Mesendoderm (in vitro differentiated cells): ENCODE data around the gene TNNC1.

Experiments used
- DNase-seq: peaks from one replicate; pipeline ENCODE4 v3.0.0; 2013
- H2AK5ac ChIP-seq: 2 replicates; pipeline ENCODE4 v1.6.1; 2013; ENCODE audit warnings: low read length, inconsistent platforms
- H2BK120ac ChIP-seq: 2 replicates; pipeline ENCODE4 v1.6.1; 2013; ENCODE audit warnings: low read depth, mild to moderate bottlenecking, low read length, moderate library complexity, mixed read lengths
- H2BK15ac ChIP-seq: replicated peaks from 2 replicates; pipeline ENCODE4 v1.6.1; 2013; ENCODE audit warnings: low read depth, mild to moderate bottlenecking, moderate library complexity
- H2BK5ac ChIP-seq: 2 replicates; pipeline ENCODE4 v1.6.1; 2013; ENCODE audit warnings: low read length, inconsistent platforms
- H3K18ac ChIP-seq: 2 replicates; pipeline ENCODE4 v1.6.1; 2013; ENCODE audit warnings: mild to moderate bottlenecking, low read length, mixed read lengths
- H3K23ac ChIP-seq: one replicate; pipeline ENCODE4 v1.6.1; 2013; ENCODE audit warnings: low read length
- H3K27ac ChIP-seq: 2 replicates; pipeline ENCODE4 v1.5.1; 2013; ENCODE audit warnings: low read depth, mild to moderate bottlenecking, inconsistent platforms, low read length, moderate library complexity
- H3K27me3 ChIP-seq: 2 replicates; pipeline ENCODE4 v1.6.1; 2013; ENCODE audit warnings: low read length, control low read depth, mild to moderate bottlenecking, inconsistent platforms; ENCODE audit not compliant: insufficient read depth, poor library complexity
- H3K36me3 ChIP-seq: 2 replicates; pipeline ENCODE4 v1.6.1; 2013; ENCODE audit warnings: low read length, inconsistent platforms; ENCODE audit not compliant: control insufficient read depth, insufficient read depth
- H3K4ac ChIP-seq: one replicate; pipeline ENCODE4 v1.6.1; 2013; ENCODE audit warnings: low read depth, mild to moderate bottlenecking, low read length, moderate library complexity
- H3K4me1 ChIP-seq: 2 replicates; pipeline ENCODE4 v1.6.1; 2013; ENCODE audit warnings: low read depth, low read length, inconsistent platforms; ENCODE audit not compliant: control insufficient read depth
- H3K4me2 ChIP-seq: 2 replicates; pipeline ENCODE4 v1.6.1; 2013; ENCODE audit warnings: low read length
- H3K4me3 ChIP-seq: 2 replicates; pipeline ENCODE4 v1.5.1; 2013; ENCODE audit warnings: mild to moderate bottlenecking, low read length
- H3K56ac ChIP-seq: one replicate; pipeline ENCODE4 v1.6.1; 2013; ENCODE audit warnings: low read length
- H3K79me1 ChIP-seq: 2 replicates; pipeline ENCODE4 v1.6.1; 2013; ENCODE audit warnings: low read length, inconsistent platforms
- H3K79me2 ChIP-seq: 2 replicates; pipeline ENCODE4 v1.6.1; 2013; ENCODE audit warnings: mild to moderate bottlenecking, low read length; ENCODE audit not compliant: control insufficient read depth, insufficient read depth
- H3K9ac ChIP-seq: 2 replicates; pipeline ENCODE4 v1.6.1; 2013; ENCODE audit warnings: low read length, inconsistent platforms
- H4K5ac ChIP-seq: one replicate; pipeline ENCODE4 v1.6.1; 2013; ENCODE audit warnings: low read length
- H4K8ac ChIP-seq: one replicate; pipeline ENCODE4 v1.6.1; 2013; ENCODE audit warnings: low read depth, mild to moderate bottlenecking, control low read depth, low read length, moderate library complexity
- WGBS: extraction: QIAGEN DNeasy Blood & Tissue Kit; methylation state at CpG from one replicate; pipeline ENCODE4 v1.1.7; 2013; ENCODE audit warnings: low lambda C conversion rate, missing lambda C conversion rate; ENCODE audit not compliant: insufficient coverage; ENCODE audit errors: extremely low coverage; 5-methylcytosine and 5-hydroxymethylcytosine counted together

TNNC1 gene

DNA sequence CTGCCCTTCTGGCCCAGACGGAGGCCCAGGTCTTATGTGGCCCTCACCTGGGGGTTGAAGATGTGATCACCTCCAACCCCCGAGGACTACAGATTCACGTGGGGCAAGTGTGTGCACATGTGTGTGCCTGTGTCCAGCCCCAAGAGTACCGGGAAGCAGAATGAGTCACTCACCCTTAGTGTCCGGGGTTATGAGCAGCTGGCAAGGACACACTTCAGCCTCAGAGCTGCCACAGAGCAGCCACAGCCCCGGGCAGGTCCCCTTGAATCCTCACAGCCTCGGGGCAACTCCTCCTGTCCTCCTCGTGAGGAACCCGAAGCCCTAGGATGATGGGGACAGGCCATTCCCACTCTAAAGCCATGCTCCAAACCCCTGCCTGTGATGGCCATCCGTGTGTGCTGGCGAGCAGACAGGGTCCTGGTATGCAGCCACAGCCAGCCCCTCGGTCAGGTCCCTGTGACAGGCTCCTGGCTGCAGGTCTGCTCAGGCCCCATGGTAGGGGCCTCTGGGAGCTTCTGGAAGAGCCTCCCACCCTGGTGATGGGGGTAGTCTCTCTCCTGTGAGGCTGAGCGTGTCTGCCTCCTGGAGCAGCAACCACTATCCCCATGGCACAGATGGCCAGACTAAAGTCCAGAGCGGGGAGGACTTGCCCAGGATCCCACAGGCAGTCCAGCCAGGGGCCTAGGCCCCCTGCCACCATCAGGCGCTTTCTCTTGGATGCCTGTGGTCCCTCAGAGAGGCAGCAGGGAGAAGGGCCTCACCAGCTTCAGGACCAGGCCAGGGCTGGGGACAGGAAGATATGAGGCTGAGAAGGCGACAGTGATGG, 42.1 kb upstream of the TNNC1 start:
- no peak overlapping the region for H2BK5ac ChIP-seq
- H3K79me2 ChIP-seq = no peaks in the 10 kb centered on the region
- H3K27ac ChIP-seq = no peak overlapping the region
- no peak overlapping the region for H3K4ac ChIP-seq
- H4K5ac ChIP-seq = no peak overlapping the region
- no peaks in the 10 kb centered on the region for H3K79me1 ChIP-seq
- WGBS = no CpG with 5 or more reads among the region's 16 CpGs
- H2BK15ac ChIP-seq = no peak overlapping the region
- H3K9ac ChIP-seq = no peak overlapping the region
- H3K27me3 ChIP-seq = no peaks in the 10 kb centered on the region
- DNase-seq = no peak
- H3K4me2 ChIP-seq = no peak overlapping the region
- no peaks in the 10 kb centered on the region for H3K4me1 ChIP-seq
- H3K4me3 ChIP-seq = no peak overlapping the region
- no peak overlapping the region for H2BK120ac ChIP-seq
- H3K36me3 ChIP-seq = peaks cover 3% of the 10 kb centered on the region
- H3K18ac ChIP-seq = no peak overlapping the region
- no peak overlapping the region for H4K8ac ChIP-seq
- no peak overlapping the region for H2AK5ac ChIP-seq
- no peak overlapping the region for H3K56ac ChIP-seq
- H3K23ac ChIP-seq = no peak overlapping the region

DNA sequence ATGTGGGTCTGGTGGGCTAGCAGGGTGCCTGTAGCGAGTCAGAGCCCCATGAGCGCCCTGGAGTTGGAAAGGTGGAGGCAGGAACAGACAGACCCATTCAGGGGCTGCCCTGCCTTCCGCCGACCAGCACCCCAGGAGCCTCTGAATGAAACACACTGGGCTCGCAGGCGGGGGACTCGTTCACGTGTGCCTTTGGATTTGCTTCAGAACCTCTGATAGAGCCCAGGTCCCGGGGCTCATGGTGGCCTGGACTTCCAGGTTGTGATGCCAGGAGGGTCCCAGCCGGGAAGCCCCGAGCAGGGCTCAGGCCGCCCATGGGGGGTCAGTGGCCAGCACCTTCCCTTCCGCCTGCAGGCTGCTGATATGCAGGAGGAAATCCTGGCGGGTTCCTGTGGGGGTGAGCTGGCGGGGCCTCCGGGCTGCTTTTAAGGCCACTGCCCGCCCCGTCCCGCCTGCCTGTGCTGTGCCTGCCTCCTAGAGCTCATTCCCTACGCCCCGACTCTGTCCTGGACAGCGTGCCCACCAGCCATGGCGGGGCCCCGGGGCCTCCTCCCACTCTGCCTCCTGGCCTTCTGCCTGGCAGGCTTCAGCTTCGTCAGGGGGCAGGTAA, 41.1 kb upstream of the TNNC1 start, which contains the start of gene STAB1:
STAB1 (plus strand) TSS at position 453 of the 610 bp plus-strand sequence; CDS start at position 529, 76 bp downstream.
- no peak within 1 kb of the TSS for H2BK5ac ChIP-seq
- H2BK120ac ChIP-seq = no peak within 1 kb of the TSS
- no peak within 1 kb of the TSS for H2AK5ac ChIP-seq
- no peak within 1 kb of the TSS for H2BK15ac ChIP-seq
- H3K9ac ChIP-seq = no peak within 1 kb of the TSS
- no peak within 1 kb of the TSS for H3K18ac ChIP-seq
- H3K4me2 ChIP-seq = no peak within 1 kb of the TSS
- no peaks in the 10 kb centered on the region for H3K4me1 ChIP-seq
- H3K79me1 ChIP-seq = no peaks in the 10 kb centered on the region
- H4K5ac ChIP-seq = no peak within 1 kb of the TSS
- H3K79me2 ChIP-seq = no peaks in the 10 kb centered on the region
- no peak within 1 kb of the TSS for H4K8ac ChIP-seq
- WGBS = no CpG with 5 or more reads among the region's 25 CpGs
- DNase-seq = no peak
- H3K36me3 ChIP-seq = peaks cover 3% of the 10 kb centered on the region
- H3K27ac ChIP-seq = no peak within 1 kb of the TSS
- no peak within 1 kb of the TSS for H3K4me3 ChIP-seq
- no peak within 1 kb of the TSS for H3K56ac ChIP-seq
- no peaks in the 10 kb centered on the region for H3K27me3 ChIP-seq
- no peak within 1 kb of the TSS for H3K23ac ChIP-seq
- no peak within 1 kb of the TSS for H3K4ac ChIP-seq

DNA sequence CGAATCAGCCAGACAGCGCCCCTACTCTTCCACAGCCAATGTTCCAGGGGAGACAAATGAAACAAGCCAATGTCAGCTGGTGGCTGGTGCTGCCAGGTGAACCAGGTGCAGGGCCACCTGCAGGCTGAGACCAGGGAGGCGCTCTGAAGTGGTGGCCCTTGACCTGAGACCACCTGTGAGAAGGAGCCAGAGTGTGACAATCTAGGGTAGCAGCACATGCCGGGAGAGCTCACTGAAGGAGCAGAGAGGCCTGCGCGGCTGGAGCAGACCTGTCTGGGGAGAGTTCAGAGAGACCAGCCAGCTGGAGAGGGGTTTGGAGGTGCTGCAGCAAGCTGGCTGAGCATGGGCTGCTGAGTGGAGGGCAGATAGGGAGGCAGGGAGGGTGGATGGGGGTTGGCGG, 40.6 kb upstream of the TNNC1 start:
- no peaks in the 10 kb centered on the region for H3K79me2 ChIP-seq
- H3K56ac ChIP-seq = no peak overlapping the region
- no peaks in the 10 kb centered on the region for H3K4me1 ChIP-seq
- no peak overlapping the region for H3K4ac ChIP-seq
- no peak overlapping the region for H3K4me3 ChIP-seq
- no peak overlapping the region for H4K8ac ChIP-seq
- WGBS = no CpG with 5 or more reads among the region's 7 CpGs
- no peak overlapping the region for H3K9ac ChIP-seq
- no peak overlapping the region for H3K23ac ChIP-seq
- no peak overlapping the region for H2AK5ac ChIP-seq
- H2BK5ac ChIP-seq = no peak overlapping the region
- H2BK15ac ChIP-seq = no peak overlapping the region
- H3K27me3 ChIP-seq = no peaks in the 10 kb centered on the region
- H3K79me1 ChIP-seq = no peaks in the 10 kb centered on the region
- peaks cover 5% of the 10 kb centered on the region for H3K36me3 ChIP-seq
- peak; percentile 10 for DNase-seq
- H2BK120ac ChIP-seq = no peak overlapping the region
- H3K18ac ChIP-seq = no peak overlapping the region
- no peak overlapping the region for H3K4me2 ChIP-seq
- no peak overlapping the region for H3K27ac ChIP-seq
- H4K5ac ChIP-seq = no peak overlapping the region

DNA sequence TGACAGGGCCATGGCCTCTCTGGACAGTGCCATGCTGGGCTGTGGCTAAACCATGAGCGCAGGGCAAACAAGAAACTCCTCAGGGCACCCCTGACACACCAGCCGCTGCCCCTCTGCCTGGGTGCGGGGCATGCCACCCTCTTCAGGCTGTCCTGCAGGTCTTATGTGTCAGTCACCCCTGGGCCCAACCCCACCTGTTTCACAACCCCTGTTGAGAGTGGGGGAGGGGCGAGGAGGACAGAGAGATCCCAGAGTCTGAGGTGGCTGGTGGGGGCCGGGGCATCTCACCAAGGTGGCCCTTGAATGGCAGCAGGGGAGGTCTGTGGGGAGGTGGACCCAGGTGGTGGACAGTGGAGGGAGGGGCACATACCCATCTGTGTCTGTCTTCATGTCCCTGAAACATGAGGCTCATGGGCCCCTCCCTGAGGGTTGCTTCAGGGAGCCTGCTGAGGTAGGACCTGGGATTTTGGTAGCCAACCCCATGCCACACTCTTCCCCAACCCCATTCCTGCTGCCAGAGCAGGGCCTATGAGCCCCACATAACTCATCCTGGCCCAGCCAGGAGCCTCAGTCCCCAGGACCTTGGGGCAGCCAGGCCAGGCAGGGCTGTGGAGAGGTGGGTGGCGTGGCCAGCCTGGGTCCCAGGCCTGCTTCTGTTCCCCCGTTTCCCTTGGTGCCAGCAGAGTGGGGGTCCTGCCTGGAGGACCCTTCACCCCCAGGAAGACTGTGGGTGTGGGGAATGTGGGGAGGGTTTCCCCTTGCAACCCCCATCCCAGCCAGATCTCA, 39.6 kb upstream of the TNNC1 start:
- no peaks in the 10 kb centered on the region for H3K4me1 ChIP-seq
- WGBS = no CpG with 5 or more reads among the region's 7 CpGs
- H3K56ac ChIP-seq = no peak overlapping the region
- DNase-seq = no peak
- no peaks in the 10 kb centered on the region for H3K27me3 ChIP-seq
- no peak overlapping the region for H3K4me2 ChIP-seq
- H3K4me3 ChIP-seq = no peak overlapping the region
- H3K23ac ChIP-seq = no peak overlapping the region
- H3K79me1 ChIP-seq = no peaks in the 10 kb centered on the region
- H3K27ac ChIP-seq = no peak overlapping the region
- no peak overlapping the region for H4K5ac ChIP-seq
- no peak overlapping the region for H2BK120ac ChIP-seq
- H4K8ac ChIP-seq = no peak overlapping the region
- no peak overlapping the region for H2AK5ac ChIP-seq
- H3K79me2 ChIP-seq = no peaks in the 10 kb centered on the region
- H3K4ac ChIP-seq = no peak overlapping the region
- no peak overlapping the region for H3K18ac ChIP-seq
- H2BK5ac ChIP-seq = no peak overlapping the region
- no peak overlapping the region for H3K9ac ChIP-seq
- no peak overlapping the region for H2BK15ac ChIP-seq
- H3K36me3 ChIP-seq = peaks cover 7% of the 10 kb centered on the region

DNA sequence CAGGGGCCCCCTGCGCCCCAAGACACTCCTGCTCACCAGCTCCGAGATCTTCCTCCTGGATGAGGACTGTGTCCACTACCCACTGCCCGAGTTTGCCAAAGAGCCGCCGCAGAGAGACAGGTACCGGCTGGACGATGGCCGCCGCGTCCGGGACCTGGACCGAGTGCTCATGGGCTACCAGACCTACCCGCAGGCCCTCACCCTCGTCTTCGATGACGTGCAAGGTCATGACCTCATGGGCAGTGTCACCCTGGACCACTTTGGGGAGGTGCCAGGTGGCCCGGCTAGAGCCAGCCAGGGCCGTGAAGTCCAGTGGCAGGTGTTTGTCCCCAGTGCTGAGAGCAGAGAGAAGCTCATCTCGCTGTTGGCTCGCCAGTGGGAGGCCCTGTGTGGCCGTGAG, 38.2 kb upstream of the TNNC1 start:
- Histone ChIP-seq H3K23ac (no peak overlapping the region), H3K56ac (no peak overlapping the region), H2BK5ac (no peak overlapping the region), H2BK120ac (no peak overlapping the region), H3K4me1 (no peaks in the 10 kb centered on the region), H3K27me3 (no peaks in the 10 kb centered on the region), H3K79me1 (no peaks in the 10 kb centered on the region), H3K27ac (no peak overlapping the region), H2AK5ac (no peak overlapping the region), H3K9ac (no peak overlapping the region), H2BK15ac (no peak overlapping the region), H4K5ac (no peak overlapping the region), H3K4me2 (no peak overlapping the region), H3K4ac (no peak overlapping the region), H3K36me3 (peaks cover 13% of the 10 kb centered on the region), H3K4me3 (no peak overlapping the region), H3K18ac (no peak overlapping the region), H3K79me2 (no peaks in the 10 kb centered on the region), H4K8ac (no peak overlapping the region)
- DNase-seq = no peak
- no CpG with 5 or more reads among the region's 21 CpGs for WGBS
